Left kidney (tissue), 2 donors: Measurements from ENCODE around the gene SNUPN. TPM values are rescaled to one million over a fixed set of nuclear protein-coding genes. Genes with fewer than 3 reads are reported as not detected.
"Not testable (repeated sequence)": the region's sequence is repeated elsewhere in the genome, so short reads cannot be mapped to it uniquely, and the experiment has no call there.

Experiments used
- DNase-seq: peaks from one replicate; pipeline ENCODE4 v3.0.0-alpha.2; 2013
- polyA plus RNA-seq: library from polyadenylated mRNA; unstranded; fragments of 120-200 nt; gene quantifications from one replicate; pipeline ENCODE4 v1.2.1, GENCODE V29; 2013; ENCODE audit not compliant: insufficient read length

Gene SNUPN
- polyA plus RNA-seq, 1 donor: 30.1 TPM

GRCh38 chr15:75637245-75638009 lies 11.9 kb upstream of the SNUPN start:
- no peak for DNase-seq

- DNase-seq: no peak
Observed at GRCh38 chr15:75636026-75636425, 10.5 kb upstream of the SNUPN start.

- DNase-seq: not testable (repeated sequence)
Observed at GRCh38 chr15:75633922-75634321, 8.4 kb upstream of the SNUPN start.

- no peak for DNase-seq
Observed at GRCh38 chr15:75631935-75632334, 6.4 kb upstream of the SNUPN start.

- no peak for DNase-seq
Observed at GRCh38 chr15:75622505-75622904, 3.0 kb downstream of the SNUPN start.

- DNase-seq: no peak
Observed at GRCh38 chr15:75620841-75621391, 4.6 kb downstream of the SNUPN start.

GRCh38 chr15:75620058-75620820 lies 5.3 kb downstream of the SNUPN start:
- no peak for DNase-seq

- no peak for DNase-seq
Observed at GRCh38 chr15:75616766-75617165, 8.8 kb downstream of the SNUPN start.

GRCh38 chr15:75606711-75607699 lies 18.5 kb downstream of the SNUPN start:
- no peak for DNase-seq

- DNase-seq: no peak
Observed at GRCh38 chr15:75606026-75606425, 19.5 kb downstream of the SNUPN start.

GRCh38 chr15:75599401-75599800 lies 26.1 kb downstream of the SNUPN start:
- no peak for DNase-seq

- no peak for DNase-seq
Observed at GRCh38 chr15:75598361-75598760, 27.2 kb downstream of the SNUPN start.

GRCh38 chr15:75597667-75598341 lies 27.7 kb downstream of the SNUPN start:
- DNase-seq: no peak

- DNase-seq: no peak
Observed at GRCh38 chr15:75596703-75597345, 28.7 kb downstream of the SNUPN start.

GRCh38 chr15:75594276-75594675 lies 31.2 kb downstream of the SNUPN start:
- DNase-seq: no peak

GRCh38 chr15:75591655-75592364 lies 33.7 kb downstream of the SNUPN start:
- no peak for DNase-seq

- no peak for DNase-seq
Observed at GRCh38 chr15:75590239-75590638, 35.3 kb downstream of the SNUPN start.

GRCh38 chr15:75589071-75589470 lies 36.5 kb downstream of the SNUPN start:
- DNase-seq: no peak

- not testable (repeated sequence) for DNase-seq
Observed at GRCh38 chr15:75586422-75586821, 39.1 kb downstream of the SNUPN start.

- no peak for DNase-seq
Observed at GRCh38 chr15:75584121-75584520, 41.4 kb downstream of the SNUPN start.
